ENCODE measurements around the gene ZNF384. TPM values are rescaled to one million over a fixed set of nuclear protein-coding genes. Genes with fewer than 3 reads are reported as not detected.

Gene ZNF384
- total RNA-seq, 6 donors from 2014 or later: 33.4 to 52.8 (median 43.0) TPM

GRCh38 chr12:6672143-6672542, 17.0 kb downstream of the ZNF384 start:
- no peak for ATAC-seq (ENCODE audit: low FRiP score in 2 of 2)
- H3K27me3 ChIP-seq: no peaks in the 10 kb centered on the region
- H3K9me3 ChIP-seq: no peaks in the 10 kb centered on the region
- no peak overlapping the region for H3K27ac ChIP-seq
- H3K4me3 ChIP-seq: no peak overlapping the region
- no peaks in the 10 kb centered on the region for H3K4me1 ChIP-seq
- TF ChIP-seq EP300 (IDR thresholded peaks at IDR 0.05) (no peak), POLR2AphosphoS5 (IDR thresholded peaks at IDR 0.05) (no peak), POLR2A (IDR thresholded peaks at IDR 0.05) (no peak), CTCF (IDR thresholded peaks at IDR 0.05) (no peak)
- WGBS, 2 donors: 90 to 94% methylated on average over 12 to 18 of the region's 18 CpGs
- peak in 1 of 2 donors; percentile 44 for DNase-seq
- H3K36me3 ChIP-seq: peaks cover 64 to 100% (median 95%) of the 10 kb centered on the region in 4 donors

GRCh38 chr12:6667559-6668210, 21.5 kb downstream of the ZNF384 start:
- no peaks in the 10 kb centered on the region for H3K9me3 ChIP-seq
- no peak overlapping the region for H3K27ac ChIP-seq
- ATAC-seq (ENCODE audit: low FRiP score in 2 of 2): no peak
- no peaks in the 10 kb centered on the region for H3K27me3 ChIP-seq
- H3K4me3 ChIP-seq: no peak overlapping the region
- peak in 1 of 2 donors; percentile 59 for DNase-seq
- H3K4me1 ChIP-seq: peaks cover 0 to 2% (median 0%) of the 10 kb centered on the region in 4 donors
- WGBS, 2 donors: 85 to 90% methylated on average over 5 to 8 of the region's 8 CpGs
- TF ChIP-seq POLR2AphosphoS5 (IDR thresholded peaks at IDR 0.05) (no peak), CTCF (IDR thresholded peaks at IDR 0.05) (no peak), EP300 (IDR thresholded peaks at IDR 0.05) (no peak), POLR2A (IDR thresholded peaks at IDR 0.05) (no peak)
- peaks cover 44 to 72% (median 60%) of the 10 kb centered on the region in 4 donors for H3K36me3 ChIP-seq

DNA sequence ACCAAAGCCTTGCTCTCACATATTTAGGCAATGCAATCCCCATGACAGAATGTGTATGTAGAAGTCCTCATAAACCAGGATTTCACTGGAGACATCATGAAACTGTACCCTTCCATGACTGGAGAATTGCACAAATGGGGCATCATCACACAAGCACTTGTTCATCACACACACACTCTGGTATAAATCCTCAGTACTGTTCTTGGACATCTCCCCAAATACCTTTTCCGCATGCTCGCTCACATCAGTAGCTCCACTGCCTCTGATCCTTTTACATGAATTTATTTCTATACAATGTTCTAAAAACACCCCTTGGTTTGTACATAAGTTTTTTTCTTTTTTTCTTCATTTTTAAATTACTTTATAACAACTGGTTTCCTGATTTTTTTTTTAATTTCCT, 23.0 kb downstream of the ZNF384 start:
- TF ChIP-seq POLR2A (IDR thresholded peaks at IDR 0.05) (no peak), POLR2AphosphoS5 (IDR thresholded peaks at IDR 0.05) (no peak), CTCF (IDR thresholded peaks at IDR 0.05) (no peak), EP300 (IDR thresholded peaks at IDR 0.05) (no peak)
- no peak overlapping the region for H3K4me3 ChIP-seq
- H3K4me1 ChIP-seq: peaks cover 12 to 13% (median 12%) of the 10 kb centered on the region in 4 donors
- no peak for DNase-seq
- no peaks in the 10 kb centered on the region for H3K9me3 ChIP-seq
- peaks cover 30 to 57% (median 46%) of the 10 kb centered on the region in 4 donors for H3K36me3 ChIP-seq
- no peak for ATAC-seq (ENCODE audit: low FRiP score in 2 of 2)
- H3K27ac ChIP-seq: no peak overlapping the region
- H3K27me3 ChIP-seq: no peaks in the 10 kb centered on the region
- 94 to 100% methylated on average over 2 of the region's 2 CpGs for WGBS, 2 donors

GRCh38 chr12:6664902-6665301, 24.3 kb downstream of the ZNF384 start:
- peaks cover 16 to 44% (median 33%) of the 10 kb centered on the region in 4 donors for H3K36me3 ChIP-seq
- no peak overlapping the region for H3K4me3 ChIP-seq
- H3K27me3 ChIP-seq: no peaks in the 10 kb centered on the region
- DNase-seq (no peak), ATAC-seq (ENCODE audit: low FRiP score in 2 of 2) (no peak)
- TF ChIP-seq CTCF (IDR thresholded peaks at IDR 0.05) (no peak), POLR2AphosphoS5 (IDR thresholded peaks at IDR 0.05) (no peak), POLR2A (IDR thresholded peaks at IDR 0.05) (no peak), EP300 (IDR thresholded peaks at IDR 0.05) (no peak)
- peaks cover 12 to 14% (median 12%) of the 10 kb centered on the region in 4 donors for H3K4me1 ChIP-seq
- H3K27ac ChIP-seq: no peak overlapping the region
- 55 to 76% methylated on average over 2 of the region's 2 CpGs for WGBS, 2 donors
- no peaks in the 10 kb centered on the region for H3K9me3 ChIP-seq
